ENCODE data around the gene KBTBD12.

KBTBD12 gene

DNA sequence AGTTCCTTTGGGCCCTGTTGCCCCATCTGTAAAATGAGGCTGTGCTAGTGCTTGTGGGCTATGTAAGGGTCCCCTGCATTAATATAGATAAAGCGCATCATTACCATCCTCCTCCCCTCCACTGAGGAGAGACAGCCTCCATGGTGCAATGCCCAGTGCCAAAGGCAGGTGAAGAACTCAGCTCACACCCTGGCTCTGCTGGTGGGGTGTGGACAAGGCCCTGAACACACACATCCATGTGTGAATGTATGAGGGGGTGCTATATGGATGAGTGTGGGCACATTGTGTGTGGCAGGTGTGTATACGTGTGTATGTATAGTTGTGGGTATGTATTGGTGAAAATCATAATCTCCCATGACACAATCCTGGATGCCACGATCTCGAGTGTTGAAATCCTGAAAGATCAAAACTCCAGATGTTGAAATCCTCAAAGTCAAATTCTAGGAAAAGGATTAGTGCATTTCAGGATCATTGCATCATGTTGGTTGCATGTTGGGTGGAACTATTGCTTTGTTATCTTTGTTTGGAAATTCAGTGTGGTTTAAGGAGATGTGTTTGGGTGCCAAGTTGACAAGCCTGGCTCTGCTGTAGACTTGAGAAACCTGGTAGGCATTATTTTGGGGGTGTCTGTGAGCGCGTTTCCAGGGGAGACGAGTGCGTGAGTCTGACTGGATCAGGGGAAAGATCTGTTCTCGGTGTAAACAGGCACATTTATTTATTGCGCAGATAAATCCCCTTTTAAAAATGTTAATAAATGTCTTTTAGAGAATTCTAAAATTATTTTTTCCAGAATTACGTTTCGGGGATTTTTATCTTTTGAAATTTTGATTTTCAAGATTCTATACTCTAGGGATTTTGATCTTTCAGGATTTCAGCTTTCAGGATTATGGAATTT lies 95.2 kb downstream of the KBTBD12 start:
- no peak overlapping the region for H3K4me3 ChIP-seq (ENCODE audit: low read depth, low read length)
- in situ Hi-C loops (cut with HindIII; ENCODE audit: low sequenced_read_pairs): no loop called here
- TF ChIP-seq, protein P1, sequence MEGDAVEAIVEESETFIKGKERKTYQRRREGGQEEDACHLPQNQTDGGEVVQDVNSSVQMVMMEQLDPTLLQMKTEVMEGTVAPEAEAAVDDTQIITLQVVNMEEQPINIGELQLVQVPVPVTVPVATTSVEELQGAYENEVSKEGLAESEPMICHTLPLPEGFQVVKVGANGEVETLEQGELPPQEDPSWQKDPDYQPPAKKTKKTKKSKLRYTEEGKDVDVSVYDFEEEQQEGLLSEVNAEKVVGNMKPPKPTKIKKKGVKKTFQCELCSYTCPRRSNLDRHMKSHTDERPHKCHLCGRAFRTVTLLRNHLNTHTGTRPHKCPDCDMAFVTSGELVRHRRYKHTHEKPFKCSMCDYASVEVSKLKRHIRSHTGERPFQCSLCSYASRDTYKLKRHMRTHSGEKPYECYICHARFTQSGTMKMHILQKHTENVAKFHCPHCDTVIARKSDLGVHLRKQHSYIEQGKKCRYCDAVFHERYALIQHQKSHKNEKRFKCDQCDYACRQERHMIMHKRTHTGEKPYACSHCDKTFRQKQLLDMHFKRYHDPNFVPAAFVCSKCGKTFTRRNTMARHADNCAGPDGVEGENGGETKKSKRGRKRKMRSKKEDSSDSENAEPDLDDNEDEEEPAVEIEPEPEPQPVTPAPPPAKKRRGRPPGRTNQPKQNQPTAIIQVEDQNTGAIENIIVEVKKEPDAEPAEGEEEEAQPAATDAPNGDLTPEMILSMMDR (IDR thresholded peaks at IDR 0.05; ENCODE audit: low read depth, low read length, missing control alignments): no peak
- no peak for DNase-seq (ENCODE audit: low read depth)

GRCh38 chr3:128011140-128011539 lies 96.1 kb downstream of the KBTBD12 start:
- in situ Hi-C loops (cut with HindIII; ENCODE audit: low sequenced_read_pairs): no loop called here
- TF ChIP-seq, protein P1 (IDR thresholded peaks at IDR 0.05; ENCODE audit: low read depth, low read length, missing control alignments): peak; percentile 58
- DNase-seq (ENCODE audit: low read depth): no peak
- H3K4me3 ChIP-seq (ENCODE audit: low read depth, low read length): no peak overlapping the region

GRCh38 chr3:128012050-128012449 lies 97.0 kb downstream of the KBTBD12 start:
- DNase-seq (ENCODE audit: low read depth): no peak
- in situ Hi-C loops (cut with HindIII; ENCODE audit: low sequenced_read_pairs): no loop called here
- TF ChIP-seq, protein P1 (IDR thresholded peaks at IDR 0.05; ENCODE audit: low read depth, low read length, missing control alignments): no peak
- H3K4me3 ChIP-seq (ENCODE audit: low read depth, low read length): no peak overlapping the region

- DNase-seq (ENCODE audit: low read depth): no peak
- TF ChIP-seq, protein P1 (IDR thresholded peaks at IDR 0.05; ENCODE audit: low read depth, low read length, missing control alignments): no peak
- in situ Hi-C loops (cut with HindIII; ENCODE audit: low sequenced_read_pairs): no loop called here
- no peak overlapping the region for H3K4me3 ChIP-seq (ENCODE audit: low read depth, low read length)
These were observed 99.5 kb downstream of the KBTBD12 start for GRCh38 chr3:128014548-128014947.

DNA sequence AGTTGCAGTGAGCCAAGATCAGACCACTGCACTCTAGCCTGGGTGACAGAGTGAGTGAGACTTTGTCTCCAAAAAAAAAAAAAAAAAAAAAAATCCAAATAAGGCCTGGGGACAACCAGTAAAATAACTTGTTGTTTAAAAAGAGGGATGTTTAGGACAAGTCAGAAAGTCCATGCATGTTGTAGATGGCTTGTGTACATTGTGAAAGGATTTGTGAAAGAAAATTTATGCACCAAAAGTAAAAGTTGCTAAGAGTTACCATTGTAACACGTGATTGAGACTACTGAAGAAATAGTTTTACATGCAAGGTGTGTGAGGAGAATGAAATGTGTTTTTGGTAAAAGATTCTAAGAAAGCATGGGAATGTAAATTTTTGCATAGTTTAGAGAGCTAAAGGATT lies 101.5 kb downstream of the KBTBD12 start:
- DNase-seq (ENCODE audit: low read depth): no peak
- in situ Hi-C loops (cut with HindIII; ENCODE audit: low sequenced_read_pairs): no loop called here
- H3K4me3 ChIP-seq (ENCODE audit: low read depth, low read length): no peak overlapping the region
- TF ChIP-seq, protein P1 (IDR thresholded peaks at IDR 0.05; ENCODE audit: low read depth, low read length, missing control alignments): no peak

DNA sequence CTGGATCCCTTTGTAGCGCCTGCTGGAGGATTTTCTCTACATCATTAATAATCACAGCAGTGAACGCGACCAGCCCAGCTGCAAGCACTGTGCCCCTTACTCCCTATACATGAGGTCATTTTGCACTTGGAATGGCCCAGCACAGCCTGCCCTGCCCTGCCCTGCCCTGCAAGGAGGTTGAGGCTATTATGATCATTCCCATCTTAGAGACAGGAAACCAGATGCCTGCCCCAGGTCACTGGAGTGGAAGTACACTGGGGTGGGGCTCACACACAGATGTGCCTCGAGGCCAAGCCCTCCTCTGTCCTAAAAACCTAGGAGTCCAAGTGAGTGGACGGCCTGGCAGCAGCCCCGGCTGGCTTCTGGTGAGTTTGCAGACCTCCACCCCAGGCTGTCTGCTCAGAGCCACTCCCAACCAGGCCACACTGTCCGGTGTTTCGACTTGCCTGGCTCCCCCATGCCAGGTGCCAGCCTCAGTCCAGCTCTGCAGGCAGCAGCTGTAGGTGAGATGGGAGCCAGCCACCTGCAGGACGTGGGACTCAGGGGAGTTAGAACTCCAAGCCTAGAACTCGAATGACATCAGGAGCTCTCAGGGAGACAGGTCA lies 106.8 kb downstream of the KBTBD12 start:
- in situ Hi-C loops (cut with HindIII; ENCODE audit: low sequenced_read_pairs): no loop called here
- TF ChIP-seq, protein P1 (IDR thresholded peaks at IDR 0.05; ENCODE audit: low read depth, low read length, missing control alignments): no peak
- no peak overlapping the region for H3K4me3 ChIP-seq (ENCODE audit: low read depth, low read length)
- no peak for DNase-seq (ENCODE audit: low read depth)

Data from astrocyte of the cerebellum (primary cell).